Stimulated activated CD8-positive, alpha-beta memory T cell treated with anti-CD3 and anti-CD28 coated beads, Interleukin-4, amount 100 ng/mL, for 1 hour (primary cell): ENCODE results near the gene MSMO1.
"Not testable (repeated sequence)": the region's sequence is repeated elsewhere in the genome, so short reads cannot be mapped to it uniquely, and the experiment has no call there.

Experiments
- DNase-seq, 2 donors: peaks; one replicate each; pipeline ENCODE4 v3.0.0-alpha.2; 2020; ENCODE audit warnings: low read depth in 2 of 2, low spot score in 1 of 2

The MSMO1 gene

DNA sequence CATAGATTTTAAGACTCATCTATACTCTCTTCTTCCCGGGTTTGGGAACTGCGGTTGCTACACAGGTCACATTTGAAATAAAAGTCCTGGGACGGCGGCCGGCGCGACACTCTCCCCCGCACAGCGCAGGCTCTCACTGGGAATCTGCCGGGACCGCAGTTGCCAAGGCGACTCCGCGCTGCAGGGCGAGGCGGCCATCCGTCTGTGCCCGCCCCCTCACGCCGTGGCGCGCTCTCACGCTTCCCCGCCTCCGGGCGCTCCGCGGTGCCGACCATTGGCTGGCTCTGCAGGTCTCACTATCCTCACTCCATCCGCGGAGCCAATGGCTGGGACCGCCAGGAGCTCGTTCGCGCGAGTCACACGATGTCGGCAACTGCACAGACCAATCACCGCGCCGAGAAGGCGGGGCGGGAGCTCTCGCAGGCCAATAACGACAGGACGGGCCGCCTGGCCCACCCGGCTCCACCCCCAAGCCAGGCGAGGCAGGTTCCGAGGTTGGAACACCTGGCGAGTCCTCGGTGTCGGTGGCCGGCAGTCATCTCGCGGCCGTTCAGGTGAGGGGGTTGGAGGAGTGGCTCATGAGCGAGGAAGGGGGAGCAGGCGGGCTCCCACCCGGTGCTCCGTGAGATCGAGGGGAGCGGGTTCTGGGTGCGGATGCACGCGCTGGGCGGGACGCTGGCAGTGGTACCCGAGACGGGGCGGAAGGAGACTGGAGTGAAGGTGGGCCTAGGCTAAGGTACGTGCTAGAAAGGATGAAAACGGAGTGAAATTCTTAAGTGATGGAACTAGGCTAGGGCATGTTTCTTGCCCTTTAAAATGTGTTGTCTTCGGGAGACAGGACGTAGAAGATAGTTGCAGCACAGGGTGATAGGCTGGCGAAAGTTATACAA lies at the start of gene MSMO1:
Gene MSMO1 (plus strand): TSS at position 459 of the 890 bp plus-strand sequence. CDS start 5,702 bp downstream, outside the sequence.
- DNase-seq: peak; percentile 93 to 97

DNA sequence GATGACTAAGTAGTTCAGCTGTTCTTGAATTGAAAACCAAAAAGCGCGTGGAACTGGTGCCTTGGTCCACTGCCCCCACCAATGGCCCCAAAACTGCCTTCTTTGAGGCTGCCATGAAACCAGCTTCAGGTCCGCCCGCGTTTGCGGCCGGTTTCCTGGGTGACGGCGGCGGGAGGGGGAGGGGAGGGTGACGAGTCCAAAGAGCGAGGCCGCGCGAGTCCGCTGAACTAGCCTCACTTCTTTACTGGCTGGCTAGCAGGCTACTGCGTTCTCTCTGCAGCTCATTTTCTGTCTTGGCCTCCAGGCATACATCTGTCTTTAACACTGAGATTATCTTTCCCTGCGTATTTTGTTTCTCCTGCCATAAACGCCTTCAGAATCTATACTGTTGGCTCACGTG lies 47.9 kb upstream of the MSMO1 start:
- DNase-seq: not testable (repeated sequence)

DNA sequence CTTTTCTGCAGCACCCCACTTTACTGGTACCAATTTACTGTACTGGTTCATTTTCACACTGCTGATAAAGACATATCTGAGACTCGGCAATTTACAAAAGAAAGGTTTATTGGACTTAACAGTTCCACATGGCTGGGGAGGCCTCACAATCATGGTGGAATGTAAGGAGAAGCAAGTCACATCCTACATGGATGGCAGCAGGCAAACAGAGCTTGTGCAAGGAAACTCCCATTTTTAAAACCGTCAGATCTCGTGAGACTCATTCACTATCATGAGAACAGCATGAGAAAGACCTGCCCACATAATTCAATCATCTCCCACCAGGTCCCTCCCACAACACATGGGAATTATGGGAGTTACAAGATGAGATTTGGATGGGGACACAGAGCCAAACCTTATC lies 42.8 kb upstream of the MSMO1 start:
- not testable (repeated sequence) for DNase-seq

DNA sequence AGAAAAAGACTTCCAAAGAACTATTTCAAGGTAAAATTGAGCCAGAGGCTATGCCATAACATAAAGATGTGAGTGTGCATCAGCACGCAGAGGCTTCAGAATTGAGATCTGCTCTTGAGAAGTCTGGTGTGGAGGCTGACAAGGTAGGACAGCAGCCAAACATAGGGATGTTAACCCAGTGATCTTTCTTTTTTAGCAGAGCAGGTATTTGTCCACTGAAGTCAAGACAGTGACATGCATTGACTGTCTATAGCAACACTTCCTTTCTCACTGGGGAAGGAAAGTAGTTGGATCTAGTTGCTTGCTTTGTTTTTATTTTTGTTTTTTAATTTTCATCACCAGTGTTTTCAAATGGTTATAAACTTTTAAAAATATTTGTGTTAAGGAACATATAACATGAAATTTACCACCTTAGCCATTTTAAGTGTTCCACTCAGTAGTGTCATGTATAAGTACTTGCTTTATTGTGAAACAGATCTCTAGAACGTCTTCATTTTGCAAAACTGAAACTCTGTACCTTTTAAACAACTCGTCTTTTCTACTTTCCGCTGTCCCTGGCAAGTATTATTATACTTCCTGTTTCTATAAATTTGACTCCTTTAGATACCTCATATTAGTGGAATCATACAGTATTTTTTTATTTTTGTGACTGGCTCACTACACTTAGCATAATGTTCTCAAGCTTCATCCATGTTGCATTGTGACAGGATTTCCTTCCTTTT lies 40.7 kb upstream of the MSMO1 start:
- DNase-seq: not testable (repeated sequence)

DNA sequence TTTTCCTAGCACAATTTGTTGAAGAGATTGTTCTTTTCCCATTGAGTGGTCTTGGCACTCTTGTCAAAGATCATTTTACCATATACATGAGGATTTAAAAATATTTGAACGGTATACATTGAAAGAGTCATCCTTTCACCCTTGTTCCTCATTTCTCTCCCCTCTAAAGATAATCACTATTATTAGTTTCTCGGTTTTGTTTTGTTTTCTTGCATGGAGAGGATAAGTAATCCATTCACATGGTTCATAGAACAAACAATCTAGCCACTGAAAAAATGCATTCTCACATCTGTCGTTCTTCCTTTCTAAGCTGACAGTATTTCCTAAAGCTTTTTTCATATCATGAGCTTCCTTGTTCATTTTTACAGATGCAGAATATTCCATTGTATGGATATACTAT lies 39.2 kb upstream of the MSMO1 start:
- DNase-seq: no peak

DNA sequence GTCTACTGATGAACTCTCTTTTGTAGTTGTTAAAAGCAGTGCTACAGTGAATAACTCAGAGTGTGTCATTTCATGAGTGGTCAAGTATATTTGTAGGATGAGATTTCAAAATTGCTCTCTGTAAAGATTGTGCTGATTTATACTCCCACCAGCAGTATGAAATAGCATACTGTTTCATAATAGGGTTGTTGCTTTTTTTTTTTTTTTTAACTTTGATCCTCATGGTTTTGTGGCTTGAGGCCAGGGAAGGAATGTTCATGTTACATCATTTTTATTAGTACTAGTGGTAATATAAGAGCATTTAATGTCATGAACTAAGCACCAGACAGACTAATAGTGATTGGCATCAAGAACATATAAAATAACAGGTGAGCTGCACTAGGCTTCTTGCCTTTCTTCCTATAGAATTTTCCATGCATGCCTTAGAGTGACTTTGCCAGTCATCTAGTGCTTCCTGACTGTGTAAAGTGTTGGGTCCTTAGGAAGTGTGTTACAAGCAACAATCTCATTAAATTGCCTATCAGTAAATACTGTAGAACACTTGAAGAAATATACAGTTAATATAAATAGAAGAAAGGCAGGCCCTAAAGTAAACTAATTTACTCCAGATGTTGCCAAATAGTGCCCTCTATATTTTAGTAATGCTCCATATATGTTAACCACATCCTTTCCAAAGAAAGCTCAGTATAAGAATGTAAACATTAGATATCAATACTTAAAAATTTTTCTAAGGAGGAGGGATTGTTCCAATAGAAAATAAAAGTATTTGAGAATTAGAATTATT lies 38.6 kb upstream of the MSMO1 start:
- no peak for DNase-seq

DNA sequence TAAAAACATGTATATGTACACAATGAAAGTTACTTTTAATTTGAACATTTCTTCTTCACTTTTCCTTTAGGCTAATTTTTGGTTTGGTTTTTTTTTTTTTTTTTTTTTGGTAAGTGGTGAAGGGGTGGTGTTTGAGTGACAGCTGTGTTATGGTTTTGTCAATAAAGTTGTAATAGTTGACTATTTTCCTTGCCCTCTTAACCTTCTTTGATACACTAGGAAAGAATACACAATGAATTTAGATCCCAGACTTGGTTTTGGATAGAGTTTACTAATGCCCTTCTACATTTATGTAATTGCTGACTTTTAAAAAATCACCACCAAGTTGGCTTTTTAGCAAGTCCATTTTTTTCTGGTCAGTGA lies 38.1 kb upstream of the MSMO1 start:
- DNase-seq: no peak

DNA sequence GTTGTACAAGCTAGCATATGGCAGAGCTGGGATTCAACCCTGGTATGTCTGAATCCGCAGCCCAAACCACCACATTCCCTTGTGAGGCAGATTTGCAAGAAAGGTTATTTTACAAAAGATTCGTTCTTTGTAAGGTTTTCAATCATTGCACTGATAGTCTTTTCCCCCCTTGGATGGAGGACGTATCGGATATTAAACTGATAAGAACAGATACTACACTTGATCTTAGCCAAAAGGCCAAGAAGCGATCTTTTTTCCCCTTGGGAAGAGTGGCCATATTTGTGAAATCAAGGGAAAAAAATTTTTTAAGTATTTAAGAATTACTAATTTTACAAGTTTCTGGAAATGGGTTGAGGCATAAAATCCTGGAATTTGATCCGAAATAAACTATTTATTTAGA lies 34.4 kb upstream of the MSMO1 start:
- no peak for DNase-seq

DNA sequence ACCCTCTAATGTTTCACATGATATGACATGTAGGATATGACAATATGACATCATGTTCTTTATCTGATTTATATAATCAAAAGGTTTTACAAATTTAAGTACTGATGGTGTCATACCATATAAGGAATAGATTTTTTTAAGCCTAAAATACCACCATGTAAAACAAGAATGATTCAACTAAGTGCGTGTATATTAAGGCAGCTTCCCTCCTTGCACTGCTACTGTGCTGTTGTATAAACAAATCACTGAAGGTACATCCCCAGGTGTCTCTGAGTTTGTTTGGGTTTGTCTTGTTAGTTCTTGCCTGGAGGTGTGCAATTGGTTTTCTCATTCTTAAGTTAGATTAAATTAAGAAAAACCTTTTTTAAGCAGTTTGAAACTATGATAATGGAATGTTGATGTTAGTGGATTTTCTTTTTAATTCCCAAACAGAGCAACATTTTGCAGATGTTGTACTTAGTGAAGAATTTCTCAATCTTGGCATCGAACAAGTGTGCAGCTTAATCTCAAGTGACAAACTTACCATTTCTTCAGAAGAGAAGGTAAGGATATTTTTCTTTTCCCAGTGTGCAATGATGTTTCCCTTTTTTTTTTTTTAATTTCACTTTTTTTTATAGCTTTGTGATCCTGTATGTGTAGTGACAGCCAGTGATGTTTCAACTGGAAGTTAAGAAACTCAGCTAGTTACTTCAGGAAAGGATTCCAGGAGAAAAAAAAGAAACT lies 33.4 kb upstream of the MSMO1 start:
- DNase-seq: no peak

DNA sequence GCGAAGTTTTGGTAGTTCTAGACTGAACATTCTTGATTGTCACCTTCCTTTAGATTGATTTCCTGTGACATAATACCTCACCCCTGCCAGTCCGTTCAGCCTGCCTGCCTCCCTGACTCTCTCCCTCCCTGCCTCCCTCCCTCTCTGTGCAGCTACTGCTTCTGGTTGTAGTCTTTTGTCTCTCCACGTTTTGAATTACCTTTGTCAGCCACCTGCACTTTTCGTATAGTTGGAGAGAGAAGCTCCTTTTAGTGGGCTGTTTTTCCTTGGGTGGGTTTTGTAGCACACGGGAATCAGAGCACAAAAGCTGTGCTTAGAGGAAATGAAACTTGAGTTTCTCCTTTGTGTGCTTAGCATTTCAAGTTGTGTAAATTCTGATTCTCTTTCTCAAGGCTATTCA lies 32.6 kb upstream of the MSMO1 start:
- DNase-seq: no peak

DNA sequence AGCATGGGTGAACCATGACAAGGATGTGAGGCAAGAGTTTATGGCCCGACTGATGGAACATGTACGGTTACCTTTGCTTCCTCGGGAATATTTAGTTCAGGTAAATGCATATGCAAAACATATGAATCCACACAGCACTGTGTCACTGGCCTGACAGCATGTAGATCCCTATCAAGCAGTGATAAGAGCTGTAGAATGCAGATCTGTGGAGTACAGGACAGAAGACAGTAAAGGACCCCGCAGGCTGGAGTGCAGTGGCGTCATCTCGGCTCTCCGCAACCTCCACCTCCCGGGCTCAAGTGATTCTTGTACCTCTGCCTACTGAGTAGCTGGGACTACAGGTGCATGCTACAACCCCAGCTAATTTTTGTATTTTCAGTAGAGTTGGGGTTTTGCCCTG lies 29.8 kb upstream of the MSMO1 start:
- no peak for DNase-seq

DNA sequence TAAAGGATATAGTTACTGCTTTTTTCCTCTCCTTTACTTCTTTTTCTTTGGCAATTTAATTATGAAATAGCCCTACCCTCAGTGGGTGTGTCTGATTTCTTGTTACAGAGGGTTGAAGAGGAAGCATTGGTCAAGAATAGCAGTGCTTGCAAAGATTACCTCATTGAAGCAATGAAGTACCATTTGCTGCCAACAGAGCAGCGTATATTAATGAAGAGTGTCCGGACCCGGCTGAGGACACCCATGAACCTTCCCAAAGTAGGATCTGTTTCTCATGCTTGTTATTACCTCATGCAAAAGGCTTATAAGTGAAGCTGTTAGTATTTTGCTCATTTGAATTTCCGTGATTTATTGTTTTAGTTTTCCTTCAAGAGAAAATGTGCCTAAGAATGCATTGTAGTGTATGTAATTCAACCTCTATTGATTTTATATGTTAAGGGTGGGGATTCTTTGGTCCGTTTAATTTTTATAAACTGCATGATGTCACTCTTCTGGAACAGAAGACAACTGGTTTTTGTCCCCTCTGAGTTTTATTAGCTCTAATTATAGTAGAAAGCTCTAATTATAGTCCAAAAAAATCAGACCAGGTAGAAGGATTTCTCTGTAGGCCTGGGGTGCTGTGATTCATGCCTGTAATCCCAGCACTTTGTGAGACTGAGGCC lies 27.9 kb upstream of the MSMO1 start:
- no peak for DNase-seq

DNA sequence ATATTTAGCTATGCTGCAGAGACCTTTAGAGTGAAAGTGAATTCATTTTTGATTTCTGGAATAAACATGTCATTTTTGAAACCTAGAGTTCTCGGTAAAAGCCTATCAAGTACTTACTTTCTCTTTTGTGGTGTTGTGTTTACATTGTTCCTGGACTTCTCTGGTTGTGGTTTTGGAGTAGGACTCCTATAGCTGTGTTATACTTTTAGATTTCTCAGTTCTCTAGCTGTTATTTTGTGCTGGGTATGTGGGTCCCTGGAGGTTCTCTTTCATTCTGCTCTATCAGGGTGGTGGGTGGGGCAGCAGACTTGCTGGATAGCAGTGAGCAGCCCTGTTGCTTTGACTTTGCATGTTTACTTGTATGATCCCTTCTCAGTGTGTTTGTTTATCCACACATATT lies 25.6 kb upstream of the MSMO1 start:
- no peak for DNase-seq

DNA sequence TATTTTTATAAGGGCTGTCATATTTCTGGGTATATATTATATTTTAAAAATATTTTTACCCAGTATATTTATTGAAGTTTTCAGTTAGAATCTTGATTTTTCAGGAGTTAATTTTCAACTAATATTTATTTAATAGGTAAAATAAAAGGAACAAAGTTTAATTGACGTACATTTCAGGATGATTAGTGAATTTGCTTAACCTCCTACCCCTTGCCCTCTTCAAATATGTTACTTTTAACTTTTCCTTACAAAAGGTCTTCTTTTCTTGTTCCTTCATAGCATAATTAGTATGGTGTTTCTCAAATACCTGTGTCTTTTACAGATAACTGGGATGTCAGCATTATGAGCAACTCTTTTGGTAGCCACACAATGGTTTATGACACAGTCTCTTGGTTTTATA lies 24.8 kb upstream of the MSMO1 start:
- DNase-seq: no peak

DNA sequence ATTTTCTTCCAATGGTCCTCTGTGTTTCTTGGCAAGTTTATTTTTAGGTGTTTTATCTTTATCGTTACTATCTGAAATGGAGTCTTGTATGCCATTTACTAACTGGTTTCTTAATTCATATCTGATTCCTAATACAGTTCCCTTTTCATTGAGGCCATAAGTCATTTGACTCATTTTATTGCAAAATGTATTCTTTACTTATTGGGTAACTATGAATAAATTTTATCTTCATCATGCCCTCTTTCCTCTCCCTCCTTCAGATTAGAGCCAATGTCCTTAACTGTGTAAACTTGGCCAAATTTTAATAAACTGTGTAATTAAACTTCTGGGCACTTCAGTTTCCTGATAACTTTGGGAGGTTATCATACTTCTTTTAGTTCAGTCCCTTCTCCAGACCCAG lies 19.3 kb upstream of the MSMO1 start:
- no peak for DNase-seq

DNA sequence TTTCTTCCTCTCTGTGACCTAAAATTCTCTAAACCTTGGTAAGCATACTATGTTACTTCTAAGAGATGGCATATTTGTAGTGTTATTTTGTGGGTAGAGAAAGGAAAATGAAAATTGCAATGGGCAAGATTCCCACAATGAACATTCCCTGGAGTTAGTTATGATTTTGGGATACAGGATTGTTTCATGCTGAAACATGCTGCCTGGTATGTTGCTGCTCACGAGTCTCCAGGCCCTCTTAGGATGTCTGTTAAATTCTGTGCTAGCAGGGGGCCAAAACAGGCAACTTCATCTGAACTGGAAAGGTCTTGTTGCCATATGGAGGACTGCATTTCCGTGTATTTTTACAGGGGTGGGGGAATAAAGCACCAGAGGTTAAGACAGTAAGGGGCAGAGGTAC lies 18.9 kb upstream of the MSMO1 start:
- no peak for DNase-seq

DNA sequence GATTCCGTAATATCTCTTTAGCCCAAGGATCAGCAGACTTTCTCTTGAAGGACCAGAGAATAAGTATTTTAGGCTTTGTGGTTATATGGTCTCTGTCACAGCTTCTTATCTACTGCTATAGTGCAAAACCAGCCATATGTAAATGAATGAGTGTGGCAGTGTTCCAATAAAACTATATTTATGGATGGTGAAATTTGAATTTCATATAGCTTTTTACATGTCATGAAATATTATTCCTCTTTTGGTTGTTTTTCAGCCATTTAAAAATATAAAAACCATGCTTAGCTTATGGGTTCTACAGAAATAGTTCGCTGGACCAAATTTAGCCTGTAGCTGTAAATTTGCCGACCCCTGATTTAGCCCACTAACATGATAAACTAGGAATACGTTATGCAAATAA lies 18.0 kb upstream of the MSMO1 start:
- no peak for DNase-seq

DNA sequence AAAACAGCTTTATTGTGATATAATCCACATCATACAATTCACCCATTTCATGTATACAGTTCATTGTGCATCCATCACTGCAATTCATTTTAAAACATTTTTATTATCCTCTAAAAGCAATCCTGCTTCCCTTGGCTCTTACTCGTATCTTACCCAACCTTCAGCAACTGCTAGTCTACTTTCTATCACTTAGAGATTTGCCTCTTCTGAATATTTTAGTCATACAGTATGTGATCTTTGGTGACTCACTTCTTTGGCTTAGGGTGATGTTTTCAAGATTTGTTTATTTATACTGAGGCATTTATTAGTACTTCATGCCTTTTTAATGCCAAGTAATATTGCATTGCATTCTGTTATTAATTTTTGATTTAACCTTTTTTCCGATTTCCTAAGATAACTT lies 15.0 kb upstream of the MSMO1 start:
- no peak for DNase-seq

DNA sequence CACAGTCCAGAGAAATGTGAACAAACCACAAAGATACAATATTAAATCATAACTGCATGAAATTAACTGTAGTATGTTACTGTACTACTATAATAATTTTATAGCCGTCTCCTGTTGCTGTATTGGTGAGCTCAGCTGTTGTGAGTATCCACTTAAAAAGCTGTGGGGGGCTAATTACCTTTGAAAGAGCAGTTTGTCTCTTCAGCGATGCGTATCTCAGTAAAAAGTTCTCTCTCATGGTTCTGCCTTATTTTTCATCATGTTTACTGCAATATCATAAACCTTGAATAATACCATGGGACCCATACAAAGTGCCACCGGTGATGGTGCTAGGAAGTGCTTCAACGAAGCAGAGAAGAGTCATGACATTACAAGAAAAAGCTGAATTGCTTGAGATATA lies 8.4 kb upstream of the MSMO1 start:
- no peak for DNase-seq

DNA sequence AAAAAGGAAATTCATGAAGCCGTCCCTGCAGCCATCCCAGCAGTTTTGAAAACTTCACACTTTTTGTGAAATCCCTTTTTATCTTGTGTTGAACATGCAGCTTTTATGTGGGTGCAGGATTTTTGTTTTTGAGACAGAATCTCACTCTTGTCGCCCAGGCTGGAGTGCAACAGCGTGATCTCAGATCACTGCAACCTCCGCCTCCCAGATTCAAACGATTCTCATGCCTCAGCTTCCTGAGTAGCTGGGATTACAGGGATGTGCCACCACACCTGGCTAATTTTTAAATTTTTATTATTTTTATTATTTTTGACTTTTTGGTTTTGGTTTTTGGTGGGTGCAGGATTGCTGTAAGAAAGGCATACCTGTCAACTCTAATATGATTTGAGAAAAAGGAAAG lies 8.0 kb upstream of the MSMO1 start:
- no peak for DNase-seq
